RWPE1 (cell line): ENCODE results near the gene ZNF496.

ENCODE experiments used
- CTCF ChIA-PET: fragments of 350-600 bp; sonication (Branson Sonifier 250); formaldehyde crosslinking; extraction: SDS; loops from one replicate; lab custom pipeline; 2021; lab: Yijun Ruan, JAX
- POLR2A ChIA-PET: fragments of 400-600 bp; formaldehyde crosslinking; extraction: SDS; loops from one replicate; lab custom pipeline; 2020; ENCODE audit warnings: antibody characterized with exemption; ENCODE audit not compliant: low non-redundant PET; lab: Yijun Ruan, JAX
- DNase-seq: peaks from one replicate; pipeline ENCODE4 v3.0.0; 2012; ENCODE audit warnings: low spot score
- H3K27ac ChIP-seq: fragments of 450-650 bp; 2 replicates; pipeline ENCODE4 v1.5.1; 2017
- CTCF ChIP-seq: fragments of 450-650 bp; conservative IDR thresholded peaks from 2 replicates; pipeline ENCODE4 v1.5.1; 2017; ENCODE audit warnings: low read depth, mild to moderate bottlenecking

ZNF496 gene

GRCh38 chr1:247336390-247336789 lies 4.7 kb upstream of the ZNF496 start:
- POLR2A ChIA-PET, result no interaction called here
- CTCF ChIA-PET, result interaction anchor here (0.5 kb wide), 1 partner anchor 123 kb away, joined by 3 read pairs; no protein-coding TSS in a partner anchor
- no peak for TF ChIP-seq CTCF
- no peak for DNase-seq
- H3K27ac ChIP-seq, result no peak overlapping the region

GRCh38 chr1:247335882-247336281 lies 4.2 kb upstream of the ZNF496 start:
- no peak overlapping the region; the same call in 1 of the 2 replicates for H3K27ac ChIP-seq
- CTCF ChIA-PET, result no interaction called here
- DNase-seq, result no peak
- POLR2A ChIA-PET, result no interaction called here
- no peak for TF ChIP-seq CTCF

- no peak for TF ChIP-seq CTCF
- H3K27ac ChIP-seq, result no peak overlapping the region; the same call in 1 of the 2 replicates
- ChIA-PET CTCF (no interaction called here), POLR2A (no interaction called here)
- DNase-seq, result no peak
These were observed 2.9 kb upstream of the ZNF496 start for GRCh38 chr1:247334378-247335133.

GRCh38 chr1:247332623-247333361 lies 1.1 kb upstream of the ZNF496 start:
- ChIA-PET CTCF (interaction anchor here (0.5 to 1.0 kb wide), 6 partner anchors 8 to 388 kb away, joined by 3 to 5 read pairs (median 4); no protein-coding TSS in a partner anchor), POLR2A (interaction anchor here (0.5 to 0.9 kb wide), 3 partner anchors 34 to 123 kb away, joined by 3 to 4 read pairs (median 3); no protein-coding TSS in a partner anchor)
- peak overlapping the region; percentile 87 for H3K27ac ChIP-seq
- TF ChIP-seq CTCF, result no peak
- DNase-seq, result peak; percentile 36

- POLR2A ChIA-PET, result interaction anchor here (0.8 to 0.9 kb wide), 2 partner anchors 33 to 122 kb away, joined by 3 to 4 read pairs; no protein-coding TSS in a partner anchor
- DNase-seq, result peak; percentile 56
These were observed 552 bp upstream of the ZNF496 start for GRCh38 chr1:247332215-247332622.

More at GRCh38 chr1:247332215-247332622, 552 bp upstream of the ZNF496 start:
- H3K27ac ChIP-seq, result peak overlapping the region; percentile 87
- no peak for TF ChIP-seq CTCF
- CTCF ChIA-PET, result interaction anchor here (0.5 to 1.0 kb wide), 5 partner anchors 40 to 1172 kb away, joined by 3 to 5 read pairs (median 3); no protein-coding TSS in a partner anchor
